Stimulated activated CD4-positive, alpha-beta T cell treated with anti-CD3 and anti-CD28 coated beads, TNF-alpha, amount 100 ng/mL, for 1 hour (primary cell): ENCODE data around the gene STK24.

ENCODE experiments used
- DNase-seq, 3 donors: peaks; one replicate each; pipeline ENCODE4 v3.0.0-alpha.2; 2020; ENCODE audit warnings: low read depth in 3 of 3, low spot score in 1 of 3

Gene STK24

GRCh38 chr13:98476538-98476966 lies 100.4 kb downstream of the STK24 start:
- peak; percentile 62 to 76 (median 75) for DNase-seq

DNA sequence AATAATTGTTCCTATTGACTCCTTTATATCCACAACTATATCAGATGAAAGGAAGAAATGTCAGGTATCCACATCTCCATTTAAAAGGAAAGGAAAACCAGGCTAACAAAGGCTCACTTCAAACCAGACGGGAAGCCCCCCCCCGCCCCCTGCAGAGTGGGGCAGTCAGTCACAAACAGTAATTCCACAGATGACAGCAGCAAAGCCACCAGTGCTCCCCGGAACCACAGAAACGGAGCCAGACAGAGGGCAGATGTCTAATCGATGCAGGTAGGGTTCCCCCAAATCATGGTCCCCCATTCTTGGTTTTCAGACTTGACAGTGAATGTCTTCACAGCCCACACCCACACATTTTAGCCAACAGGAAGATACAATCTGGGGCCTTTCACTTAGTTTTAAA lies 100.8 kb downstream of the STK24 start:
- DNase-seq: peak; percentile 16 to 43 (median 40)

DNA sequence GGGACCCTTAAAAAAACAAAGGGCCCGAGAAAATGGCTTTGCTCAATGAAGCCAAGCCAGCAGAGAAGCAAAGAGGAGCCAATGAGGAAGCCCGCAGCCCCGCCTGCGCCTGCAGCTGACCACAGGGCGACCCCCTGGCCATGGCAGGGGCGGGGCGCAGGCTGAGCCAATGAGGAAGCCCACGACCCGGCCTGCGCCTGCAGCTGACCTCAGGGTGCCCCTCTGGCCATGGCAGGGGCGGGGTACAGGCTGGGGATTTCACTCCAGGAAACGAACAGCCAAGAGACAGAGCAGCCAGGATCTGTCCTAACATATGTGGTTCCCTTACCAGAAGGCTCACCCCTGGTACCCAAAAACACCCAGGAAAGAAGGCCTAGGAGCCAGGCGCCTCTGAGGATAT lies 101.4 kb downstream of the STK24 start:
- DNase-seq: no peak

GRCh38 chr13:98474761-98475160 lies 102.1 kb downstream of the STK24 start:
- no peak for DNase-seq

- DNase-seq: no peak
These were observed 102.6 kb downstream of the STK24 start for GRCh38 chr13:98474292-98474691.

GRCh38 chr13:98473788-98474144 lies 103.1 kb downstream of the STK24 start:
- no peak for DNase-seq

GRCh38 chr13:98473135-98473787 lies 103.6 kb downstream of the STK24 start:
- no peak for DNase-seq

- no peak for DNase-seq
These were observed 105.0 kb downstream of the STK24 start for GRCh38 chr13:98471934-98472333.

- DNase-seq: no peak
These were observed 106.0 kb downstream of the STK24 start for GRCh38 chr13:98470920-98471319.

DNA sequence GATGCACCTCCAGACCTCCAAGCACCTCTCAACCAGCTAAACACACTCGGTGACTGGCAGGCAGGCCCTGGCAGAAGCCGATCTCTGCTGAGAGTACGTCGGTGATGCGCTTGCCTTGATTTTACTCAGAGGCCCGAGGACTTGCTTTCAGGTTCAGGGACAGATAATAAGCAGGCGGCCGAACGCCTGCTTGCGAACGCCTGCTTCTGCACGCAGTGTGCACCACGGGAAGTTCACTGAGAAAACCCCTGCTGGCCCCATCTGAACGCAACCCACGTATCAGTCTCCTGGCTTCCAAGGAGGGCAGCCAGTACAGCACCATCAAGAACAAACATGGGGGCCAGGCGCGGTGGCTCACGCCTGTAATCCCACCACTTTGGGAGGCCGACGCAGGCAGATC lies 108.0 kb downstream of the STK24 start:
- DNase-seq: no peak

GRCh38 chr13:98468361-98468760 lies 108.5 kb downstream of the STK24 start:
- DNase-seq: no peak

DNA sequence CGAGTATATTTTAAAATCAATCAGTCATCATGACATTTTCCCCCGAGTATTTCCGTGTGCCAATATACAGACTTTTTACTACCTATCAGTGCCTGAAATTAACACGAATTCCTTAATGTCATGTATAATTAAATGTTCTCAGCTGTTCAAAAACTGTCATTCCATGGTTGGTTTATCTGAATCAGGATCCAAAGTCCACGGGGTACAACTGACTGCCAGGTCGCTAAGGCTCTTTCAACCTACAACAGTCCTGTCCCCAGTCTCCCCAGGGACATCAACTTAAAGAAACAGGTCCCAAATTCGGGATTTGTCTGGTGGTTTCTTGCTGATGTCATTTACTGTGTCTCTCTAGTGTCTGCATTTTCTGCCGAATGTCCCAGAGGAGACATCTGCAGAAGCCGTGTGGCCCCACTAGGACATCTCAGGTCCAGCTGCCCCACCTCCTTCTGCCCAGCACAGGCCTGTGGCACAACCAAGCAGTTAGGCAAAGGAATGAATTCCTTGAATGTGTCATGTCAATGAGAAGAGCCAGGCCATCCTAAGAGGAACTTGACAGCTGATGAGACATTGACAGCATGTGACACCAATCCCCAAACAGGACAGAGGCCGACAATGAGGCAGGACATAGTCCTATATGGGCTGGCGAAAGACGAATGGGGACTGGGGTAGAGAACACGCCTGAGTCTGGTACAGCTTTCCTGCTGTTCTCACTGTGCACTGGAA lies 109.5 kb downstream of the STK24 start:
- DNase-seq: no peak

GRCh38 chr13:98466634-98467236 lies 110.2 kb downstream of the STK24 start:
- peak in 1 of 3 donors; percentile 41 for DNase-seq

GRCh38 chr13:98462946-98463345 lies 114.0 kb downstream of the STK24 start:
- DNase-seq: no peak

DNA sequence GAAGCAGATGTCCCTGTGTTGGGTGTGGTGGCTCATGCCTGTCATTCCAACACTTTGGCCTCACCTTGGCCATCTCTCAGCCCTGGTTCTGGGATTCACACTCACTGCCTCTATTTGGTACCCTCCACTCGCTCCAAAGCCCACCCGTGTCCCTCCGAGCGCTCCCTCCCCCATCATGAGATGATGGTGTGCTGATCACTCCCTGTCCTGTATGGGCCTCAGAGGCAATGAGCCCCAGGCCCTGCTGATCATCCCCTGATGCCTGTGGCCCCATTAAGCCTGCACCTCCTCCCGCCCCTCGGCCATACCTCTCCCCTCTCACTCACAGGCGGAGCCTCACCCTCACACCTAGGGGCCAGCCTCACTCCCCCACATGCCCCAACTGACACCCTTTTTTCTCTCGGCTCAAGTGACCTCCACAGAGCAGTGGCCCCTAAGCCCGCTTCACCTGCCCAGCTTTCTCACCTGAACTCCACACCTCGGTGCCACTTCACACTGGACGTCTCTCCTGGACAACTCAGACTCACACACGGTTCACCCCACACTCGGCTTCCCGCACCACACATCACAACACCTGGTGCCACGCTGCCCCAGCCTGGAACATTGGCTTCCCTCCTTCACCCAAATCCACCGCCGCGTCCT lies 114.5 kb downstream of the STK24 start:
- no peak for DNase-seq

GRCh38 chr13:98461486-98462240 lies 115.2 kb downstream of the STK24 start:
- DNase-seq: no peak

DNA sequence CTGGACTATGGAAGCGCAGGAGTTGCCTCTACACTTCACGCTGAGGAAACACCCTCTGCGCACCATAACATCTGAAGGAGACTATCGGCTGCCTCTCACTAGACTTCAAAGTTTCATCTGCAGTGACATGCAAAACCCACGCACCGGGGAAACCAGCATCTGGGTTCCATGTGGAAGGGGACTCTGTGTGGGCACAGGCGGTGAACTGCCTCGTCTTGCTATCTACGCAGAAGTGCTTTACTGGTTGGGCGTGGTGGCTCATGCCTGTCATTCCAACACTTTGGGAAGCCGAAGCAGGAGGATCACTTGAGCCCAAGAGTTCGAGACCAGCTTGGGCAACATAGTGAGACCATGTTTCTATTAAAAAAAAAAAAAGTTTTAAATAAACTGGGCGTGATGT lies 116.4 kb downstream of the STK24 start:
- DNase-seq: no peak

DNA sequence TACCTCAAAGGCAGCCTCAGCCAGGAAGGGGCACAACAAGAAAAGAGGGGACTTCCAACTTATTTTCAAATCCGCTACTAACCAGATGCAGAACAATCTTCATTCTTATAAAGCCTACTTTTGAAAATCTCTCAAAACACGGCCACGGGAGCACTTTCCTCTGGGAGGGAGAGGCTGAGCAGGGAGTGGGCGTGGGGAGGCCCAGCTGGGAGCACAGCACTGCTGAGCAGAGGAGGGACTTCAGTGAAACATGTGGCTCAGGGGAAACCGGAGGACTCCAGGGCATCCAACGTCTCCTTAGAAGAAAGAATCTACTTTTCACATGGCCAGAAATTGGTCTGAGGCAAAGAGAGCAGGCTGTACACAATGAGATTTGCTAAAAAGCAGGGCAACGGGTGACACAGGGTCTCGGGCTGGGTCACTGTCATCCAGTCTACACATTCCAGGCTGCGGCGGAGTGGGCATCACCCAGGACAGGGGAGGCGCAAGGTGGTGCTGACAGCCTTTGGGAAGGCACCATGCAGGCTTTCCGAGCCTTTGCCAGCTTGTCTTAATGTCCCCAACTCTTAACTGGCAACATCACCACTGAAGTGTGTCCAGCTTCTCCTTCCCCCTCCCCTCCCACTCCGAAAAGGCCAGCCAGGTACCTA lies 117.1 kb downstream of the STK24 start:
- DNase-seq: no peak

- DNase-seq: no peak
These were observed 117.7 kb downstream of the STK24 start for GRCh38 chr13:98459171-98459681.

GRCh38 chr13:98458431-98458830 lies 118.5 kb downstream of the STK24 start:
- no peak for DNase-seq

DNA sequence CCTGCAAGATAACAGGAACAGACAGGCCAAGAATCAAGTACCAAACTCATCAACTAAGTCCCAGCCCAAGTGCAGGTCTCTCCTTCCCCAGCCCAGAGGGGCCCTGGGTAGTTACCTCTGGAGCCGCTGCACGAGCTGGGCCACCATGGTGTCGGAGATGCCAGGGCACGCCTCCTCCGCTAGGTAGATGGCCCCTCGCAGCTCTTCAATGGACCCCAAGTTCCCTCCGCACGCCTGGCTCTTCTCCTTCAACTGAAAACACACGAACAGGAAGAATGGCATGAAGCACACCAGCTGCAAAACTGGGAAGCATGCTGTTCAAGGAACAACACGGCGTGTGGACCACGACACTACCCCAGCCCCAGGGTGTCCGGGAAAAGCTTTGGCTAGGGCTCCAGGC lies 119.9 kb downstream of the STK24 start:
- no peak for DNase-seq
